Measurements from ENCODE around the gene TCEA2.

- TF ChIP-seq REST (IDR thresholded peaks at IDR 0.05; ENCODE audit: low read depth), result no peak
- no peak for TF ChIP-seq ZBTB7A (IDR thresholded peaks at IDR 0.05; ENCODE audit: low read depth)
- no peak for TF ChIP-seq TAF1 (IDR thresholded peaks at IDR 0.05; ENCODE audit: low read depth)
- no peak for TF ChIP-seq EP300 (IDR thresholded peaks at IDR 0.05; ENCODE audit: borderline replicate concordance)
- TF ChIP-seq CEBPB (IDR thresholded peaks at IDR 0.05), result no peak
- TF ChIP-seq, protein P1, sequence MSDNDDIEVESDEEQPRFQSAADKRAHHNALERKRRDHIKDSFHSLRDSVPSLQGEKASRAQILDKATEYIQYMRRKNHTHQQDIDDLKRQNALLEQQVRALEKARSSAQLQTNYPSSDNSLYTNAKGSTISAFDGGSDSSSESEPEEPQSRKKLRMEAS (IDR thresholded peaks at IDR 0.05), result no peak
- no peak for TF ChIP-seq RAD21 (IDR thresholded peaks at IDR 0.05; ENCODE audit: low read depth)
- no peak for TF ChIP-seq YY1 (IDR thresholded peaks at IDR 0.05; ENCODE audit: low read depth)
- no peak for TF ChIP-seq NFIC (IDR thresholded peaks at IDR 0.05)
- TF ChIP-seq USF1 (IDR thresholded peaks at IDR 0.05), result no peak
- TF ChIP-seq TEAD4 (IDR thresholded peaks at IDR 0.05), result no peak
Measured at GRCh38 chr20:64041781-64042053, 21.3 kb upstream of the TCEA2 start.

Data from Ishikawa (cell line).